HFFc6 (cell line): ENCODE measurements around the gene NAPA. TPM values are rescaled to one million over a fixed set of nuclear protein-coding genes. Genes with fewer than 3 reads are reported as not detected.
A peak's percentile ranks its signal among the peaks of the same experiment; 100 is the strongest.

Experiments used
- DNase-seq: peaks from one replicate; pipeline ENCODE4 v3.0.0-alpha.2; 2018
- H3K27ac Mint-ChIP-seq: 2 replicates; pipeline ENCODE4 v1.8.0; 2020; ENCODE audit warnings: mild to moderate bottlenecking, mixed read lengths
- H3K27me3 Mint-ChIP-seq: 2 replicates; pipeline ENCODE4 v1.8.0; 2021; ENCODE audit warnings: mild to moderate bottlenecking, moderate library complexity, mixed read lengths; ENCODE audit not compliant: insufficient read depth
- H3K36me3 Mint-ChIP-seq: 2 replicates; pipeline ENCODE4 v1.8.0; 2021; ENCODE audit warnings: low read depth, mixed read lengths
- H3K4me1 Mint-ChIP-seq: 2 replicates; pipeline ENCODE4 v1.8.0; 2020; ENCODE audit warnings: low read depth, mixed read lengths
- H3K4me3 Mint-ChIP-seq: 2 replicates; pipeline ENCODE4 v1.8.0; 2020; ENCODE audit warnings: mild to moderate bottlenecking, moderate library complexity, mixed read lengths
- H3K9me3 Mint-ChIP-seq: 2 replicates; pipeline ENCODE4 v1.8.0; 2020; ENCODE audit warnings: mild to moderate bottlenecking, mixed read lengths
- CTCF ChIP-seq: fragments of 200-600 bp; sonication (generic); IDR thresholded peaks from 2 replicates; pipeline ENCODE4 v1.5.0; 2021; ENCODE audit warnings: antibody characterized with exemption, mild to moderate bottlenecking
- total RNA-seq, 6 experiments: library from RNA; stranded (reverse); fragmentation: NEBNext Ultra II Directional; extraction: Animal tissue kit (Norgen Biotek cat#: 25700); gene quantifications; 2 replicates in 1 of 6; 3 replicates in 5 of 6; pipeline ENCODE4 v1.2.3, GENCODE V29; 2021

Gene NAPA
- total RNA-seq, 6 experiments from 2014 or later: 94.4 to 119 (median 109) TPM

- Mint-ChIP-seq H3K4me3 (no peak overlapping the region), H3K36me3 (peaks cover 9% of the 10 kb centered on the region), H3K27ac (no peak overlapping the region), H3K4me1 (peaks cover 23% of the 10 kb centered on the region), H3K9me3 (no peaks in the 10 kb centered on the region), H3K27me3 (peaks cover 25% of the 10 kb centered on the region)
- no peak for TF ChIP-seq CTCF
- DNase-seq: no peak
Observed at GRCh38 chr19:47518139-47518538, 3.3 kb upstream of the NAPA start.

GRCh38 chr19:47514151-47514868 is 553 bp downstream of the NAPA start:
- peaks cover 42% of the 10 kb centered on the region for H3K4me1 Mint-ChIP-seq
- peaks cover 9% of the 10 kb centered on the region for H3K36me3 Mint-ChIP-seq
- H3K27me3 Mint-ChIP-seq: peaks cover 10% of the 10 kb centered on the region
- peak overlapping the region; percentile 99 for H3K27ac Mint-ChIP-seq
- peak overlapping the region; percentile 99 for H3K4me3 Mint-ChIP-seq
- DNase-seq: no peak
- no peaks in the 10 kb centered on the region for H3K9me3 Mint-ChIP-seq
- no peak for TF ChIP-seq CTCF

GRCh38 chr19:47512948-47513319 is 1.9 kb downstream of the NAPA start:
- peaks cover 10% of the 10 kb centered on the region for H3K27me3 Mint-ChIP-seq
- H3K4me3 Mint-ChIP-seq: peak overlapping the region; percentile 99
- H3K27ac Mint-ChIP-seq: peak overlapping the region; percentile 99
- peaks cover 9% of the 10 kb centered on the region for H3K36me3 Mint-ChIP-seq
- H3K4me1 Mint-ChIP-seq: peaks cover 42% of the 10 kb centered on the region
- TF ChIP-seq CTCF: no peak
- DNase-seq: no peak
- no peaks in the 10 kb centered on the region for H3K9me3 Mint-ChIP-seq

- H3K36me3 Mint-ChIP-seq: peaks cover 9% of the 10 kb centered on the region
- H3K27me3 Mint-ChIP-seq: peaks cover 10% of the 10 kb centered on the region
- H3K4me1 Mint-ChIP-seq: peaks cover 42% of the 10 kb centered on the region
- TF ChIP-seq CTCF: no peak
- no peaks in the 10 kb centered on the region for H3K9me3 Mint-ChIP-seq
- peak overlapping the region; percentile 99 for H3K4me3 Mint-ChIP-seq
- H3K27ac Mint-ChIP-seq: peak overlapping the region; percentile 99
- peak; percentile 25 for DNase-seq
Observed at GRCh38 chr19:47512183-47512947, 2.5 kb downstream of the NAPA start.

GRCh38 chr19:47511681-47512080 is 3.2 kb downstream of the NAPA start:
- Mint-ChIP-seq H3K4me1 (peaks cover 42% of the 10 kb centered on the region), H3K27me3 (peaks cover 10% of the 10 kb centered on the region), H3K4me3 (peak overlapping the region; percentile 99), H3K27ac (peak overlapping the region; percentile 99; the same call in 1 of the 2 replicates), H3K9me3 (no peaks in the 10 kb centered on the region), H3K36me3 (peaks cover 9% of the 10 kb centered on the region)
- DNase-seq: peak; percentile 12
- no peak for TF ChIP-seq CTCF
